ENCODE data around the gene RESP18. TPM values are rescaled to one million over a fixed set of nuclear protein-coding genes. Genes with fewer than 3 reads are reported as not detected.

Gene RESP18
- total RNA-seq, 1 experiment from 2014 or later, result not detected

- in situ Hi-C loops (cut with HindIII; ENCODE audit: low sequenced_read_pairs), result no loop called here
- peak; percentile 57 for DNase-seq (ENCODE audit: low spot score)
These were observed 50.2 kb downstream of the RESP18 start for GRCh38 chr2:219282375-219282774.

- in situ Hi-C loops (cut with HindIII; ENCODE audit: low sequenced_read_pairs), result no loop called here
- no peak for DNase-seq (ENCODE audit: low spot score)
These were observed 51.0 kb downstream of the RESP18 start for GRCh38 chr2:219281588-219281987.

GRCh38 chr2:219280651-219281050, 51.9 kb downstream of the RESP18 start:
- no peak for DNase-seq (ENCODE audit: low spot score)
- in situ Hi-C loops (cut with HindIII; ENCODE audit: low sequenced_read_pairs), result no loop called here

- DNase-seq (ENCODE audit: low spot score), result no peak
- in situ Hi-C loops (cut with HindIII; ENCODE audit: low sequenced_read_pairs), result no loop called here
These were observed 52.5 kb downstream of the RESP18 start for GRCh38 chr2:219279916-219280516.

- in situ Hi-C loops (cut with HindIII; ENCODE audit: low sequenced_read_pairs), result no loop called here
- peak; percentile 98 for DNase-seq (ENCODE audit: low spot score)
These were observed 53.2 kb downstream of the RESP18 start, which contains the start of gene DNAJB2 for GRCh38 chr2:219279151-219279915. Gene DNAJB2, plus strand, starts transcription at chr2:219279366. Its CDS starts 468 bp downstream, at chr2:219279834.

- in situ Hi-C loops (cut with HindIII; ENCODE audit: low sequenced_read_pairs), result no loop called here
- DNase-seq (ENCODE audit: low spot score), result no peak
These were observed 53.8 kb downstream of the RESP18 start for GRCh38 chr2:219278655-219279150.

GRCh38 chr2:219277703-219278654, 54.6 kb downstream of the RESP18 start:
- peak; percentile 89 for DNase-seq (ENCODE audit: low spot score)
- in situ Hi-C loops (cut with HindIII; ENCODE audit: low sequenced_read_pairs), result no loop called here

Other genes with a start within 250 kb of the RESP18 start
- gene NHEJ1, start 171.9 kb downstream of the RESP18 start, total RNA-seq (2014; rRNA removed; shearing (Covaris generic)), result 31.7 TPM in 2 replicates
- not detected in 2 replicates for gene SLC23A3, start 162.7 kb downstream of the RESP18 start, total RNA-seq (2014; rRNA removed; shearing (Covaris generic))
- 34.7 and 39.0 TPM in 2 replicates for gene CNPPD1, start 155.8 kb downstream of the RESP18 start, total RNA-seq (2014; rRNA removed; shearing (Covaris generic))
- gene RETREG2, start 154.5 kb downstream of the RESP18 start, total RNA-seq (2014; rRNA removed; shearing (Covaris generic)), result 55.4 and 64.6 TPM in 2 replicates
- gene ZFAND2B, start 126.0 kb downstream of the RESP18 start, total RNA-seq (2014; rRNA removed; shearing (Covaris generic)), result 24.8 and 26.9 TPM in 2 replicates
- 14.1 and 21.5 TPM in 2 replicates for gene ABCB6, start 113.8 kb downstream of the RESP18 start, total RNA-seq (2014; rRNA removed; shearing (Covaris generic))
- gene ATG9A, start 103.1 kb downstream of the RESP18 start, total RNA-seq (2014; rRNA removed; shearing (Covaris generic)), result 24.6 and 26.6 TPM in 2 replicates
- gene ANKZF1, start 102.9 kb downstream of the RESP18 start, total RNA-seq (2014; rRNA removed; shearing (Covaris generic)), result 14.2 and 17.5 TPM in 2 replicates
- 6.4 and 6.5 TPM in 2 replicates for gene GLB1L, start 87.3 kb downstream of the RESP18 start, total RNA-seq (2014; rRNA removed; shearing (Covaris generic))
- 26.4 and 38.1 TPM in 2 replicates for gene STK16, start 87.3 kb downstream of the RESP18 start, total RNA-seq (2014; rRNA removed; shearing (Covaris generic))
- not detected in 2 replicates for gene TUBA4B, start 79.5 kb downstream of the RESP18 start, total RNA-seq (2014; rRNA removed; shearing (Covaris generic))
- 0.68 and 5.0 TPM in 2 replicates for gene TUBA4A, start 78.8 kb downstream of the RESP18 start, total RNA-seq (2014; rRNA removed; shearing (Covaris generic))
- gene DNAJB2, start 53.4 kb downstream of the RESP18 start, total RNA-seq (2014; rRNA removed; shearing (Covaris generic)), result 119 and 123 TPM in 2 replicates
- gene PTPRN, start 23.3 kb downstream of the RESP18 start, total RNA-seq (2014; rRNA removed; shearing (Covaris generic)), result 0.18 and 0.71 TPM in 2 replicates
- 65.8 and 67.4 TPM in 2 replicates for gene DNPEP, start 55.2 kb upstream of the RESP18 start, total RNA-seq (2014; rRNA removed; shearing (Covaris generic))
- gene DES, start 85.6 kb upstream of the RESP18 start, total RNA-seq (2014; rRNA removed; shearing (Covaris generic)), result not detected in 2 replicates
- 7.7 and 11.1 TPM in 2 replicates for gene SPEG, start 102.1 kb upstream of the RESP18 start, total RNA-seq (2014; rRNA removed; shearing (Covaris generic))
- 60.6 and 62.3 TPM in 2 replicates for gene GMPPA, start 166.1 kb upstream of the RESP18 start, total RNA-seq (2014; rRNA removed; shearing (Covaris generic))
- gene ASIC4, start 181.7 kb upstream of the RESP18 start, total RNA-seq (2014; rRNA removed; shearing (Covaris generic)), result 0.25 TPM in 1 of 2 replicates, not detected in the other
- gene CHPF, start 211.1 kb upstream of the RESP18 start, total RNA-seq (2014; rRNA removed; shearing (Covaris generic)), result 87.3 and 89.2 TPM in 2 replicates
- gene TMEM198, start 211.3 kb upstream of the RESP18 start, total RNA-seq (2014; rRNA removed; shearing (Covaris generic)), result 9.0 and 11.1 TPM in 2 replicates
- 106 and 117 TPM in 2 replicates for gene OBSL1, start 238.8 kb upstream of the RESP18 start, total RNA-seq (2014; rRNA removed; shearing (Covaris generic))
- gene INHA, start 239.6 kb upstream of the RESP18 start, total RNA-seq (2014; rRNA removed; shearing (Covaris generic)), result 1.3 TPM in 1 of 2 replicates, not detected in the other

All from G401 (cell line).